CD4-positive, alpha-beta T cell treated with Interleukin-12 subunit alpha and Interleukin-12 subunit beta, for 1 hour (primary cell): ENCODE measurements around the gene KCNJ9.
"Not testable (repeated sequence)": the region's sequence is repeated elsewhere in the genome, so short reads cannot be mapped to it uniquely, and the experiment has no call there.

Source experiments
- DNase-seq: peaks from one replicate; pipeline ENCODE4 v3.0.0-alpha.2; 2020

The KCNJ9 gene

GRCh38 chr1:160104486-160104885 is 23.1 kb downstream of the KCNJ9 start:
- DNase-seq: no peak

- DNase-seq: no peak
Measured at GRCh38 chr1:160105155-160105554, 23.8 kb downstream of the KCNJ9 start.

GRCh38 chr1:160107512-160107911 is 26.2 kb downstream of the KCNJ9 start:
- DNase-seq: no peak

GRCh38 chr1:160108888-160109662 is 27.7 kb downstream of the KCNJ9 start:
- peak; percentile 37 for DNase-seq

- DNase-seq: no peak
Measured at GRCh38 chr1:160109686-160110085, 28.3 kb downstream of the KCNJ9 start.

GRCh38 chr1:160111462-160111861 is 30.1 kb downstream of the KCNJ9 start:
- DNase-seq: not testable (repeated sequence)

- DNase-seq: no peak
Measured at GRCh38 chr1:160112357-160112756, 31.0 kb downstream of the KCNJ9 start.

GRCh38 chr1:160113407-160113806 is 32.1 kb downstream of the KCNJ9 start:
- no peak for DNase-seq

GRCh38 chr1:160114085-160114484 is 32.7 kb downstream of the KCNJ9 start:
- DNase-seq: no peak

- DNase-seq: no peak
Measured at GRCh38 chr1:160115545-160116282, 34.4 kb downstream of the KCNJ9 start, which contains the start of gene ATP1A2. Gene ATP1A2 (plus strand): TSS chr1:160115759. CDS start chr1:160115862, 103 bp downstream.

GRCh38 chr1:160116283-160117147 is 35.2 kb downstream of the KCNJ9 start:
- no peak for DNase-seq

GRCh38 chr1:160117300-160117699 is 36.0 kb downstream of the KCNJ9 start:
- DNase-seq: no peak

GRCh38 chr1:160117709-160118183 is 36.4 kb downstream of the KCNJ9 start:
- no peak for DNase-seq

- no peak for DNase-seq
Measured at GRCh38 chr1:160118928-160119327, 37.6 kb downstream of the KCNJ9 start.

GRCh38 chr1:160120797-160121196 is 39.5 kb downstream of the KCNJ9 start:
- no peak for DNase-seq

GRCh38 chr1:160121388-160121787 is 40.0 kb downstream of the KCNJ9 start:
- no peak for DNase-seq

- DNase-seq: no peak
Measured at GRCh38 chr1:160122978-160123495, 41.7 kb downstream of the KCNJ9 start.

- no peak for DNase-seq
Measured at GRCh38 chr1:160123726-160124125, 42.4 kb downstream of the KCNJ9 start.

- no peak for DNase-seq
Measured at GRCh38 chr1:160124705-160125478, 43.6 kb downstream of the KCNJ9 start.

GRCh38 chr1:160125746-160126145 is 44.4 kb downstream of the KCNJ9 start:
- no peak for DNase-seq

GRCh38 chr1:160126342-160126741 is 45.0 kb downstream of the KCNJ9 start:
- not testable (repeated sequence) for DNase-seq

GRCh38 chr1:160127381-160127780 is 46.0 kb downstream of the KCNJ9 start:
- DNase-seq: no peak
